ENCODE data around the gene STING1. TPM values are rescaled to one million over a fixed set of nuclear protein-coding genes. Genes with fewer than 3 reads are reported as not detected.

Gene STING1
- total RNA-seq, 1 experiment from 2014 or later = not detected

Small RNAs within 50 kb of the gene (small RNA-seq; reads per million reads assigned to genes)
- gene RNU5B-4P = 1.9 reads per million, percentile 50 among the genes with 10 or more reads in this experiment

Other genes with a start within 250 kb of the STING1 start
- 188 and 245 TPM in 2 replicates for gene MATR3, start 189.0 kb downstream of the STING1 start, total RNA-seq (2014; rRNA removed; shearing (Covaris generic); ENCODE audit: low replicate concordance)
- 111 and 113 TPM in 2 replicates for gene PAIP2, start 140.9 kb downstream of the STING1 start, total RNA-seq (2014; rRNA removed; shearing (Covaris generic); ENCODE audit: low replicate concordance)
- not detected in 2 replicates for gene SLC23A1, start 99.5 kb downstream of the STING1 start, total RNA-seq (2014; rRNA removed; shearing (Covaris generic); ENCODE audit: low replicate concordance)
- 28.8 and 31.0 TPM in 2 replicates for gene MZB1, start 92.8 kb downstream of the STING1 start, total RNA-seq (2014; rRNA removed; shearing (Covaris generic); ENCODE audit: low replicate concordance)
- gene PROB1, start 87.7 kb downstream of the STING1 start, total RNA-seq (2014; rRNA removed; shearing (Covaris generic); ENCODE audit: low replicate concordance) = 0.78 and 2.3 TPM in 2 replicates
- 4.6 and 7.7 TPM in 2 replicates for gene SPATA24, start 78.7 kb downstream of the STING1 start, total RNA-seq (2014; rRNA removed; shearing (Covaris generic); ENCODE audit: low replicate concordance)
- 6.0 and 9.0 TPM in 2 replicates for gene DNAJC18, start 43.2 kb downstream of the STING1 start, total RNA-seq (2014; rRNA removed; shearing (Covaris generic); ENCODE audit: low replicate concordance)
- not detected in 2 replicates for gene ECSCR, start 20.0 kb downstream of the STING1 start, total RNA-seq (2014; rRNA removed; shearing (Covaris generic); ENCODE audit: low replicate concordance)
- not detected in 2 replicates for gene SMIM33, start 11.8 kb downstream of the STING1 start, total RNA-seq (2014; rRNA removed; shearing (Covaris generic); ENCODE audit: low replicate concordance)
- 80.2 and 105 TPM in 2 replicates for gene UBE2D2, start 78.6 kb upstream of the STING1 start, total RNA-seq (2014; rRNA removed; shearing (Covaris generic); ENCODE audit: low replicate concordance)
- 2.8 and 2.9 TPM in 2 replicates for gene CXXC5, start 165.6 kb upstream of the STING1 start, total RNA-seq (2014; rRNA removed; shearing (Covaris generic); ENCODE audit: low replicate concordance)

All from Karpas-422 (cell line).